T-helper 1 cell treated with Interleukin-12 subunit alpha and Interleukin-12 subunit beta and Interleukin-4 antibody, amounts not matched to agents 30 μg/mL and 1 μg/mL, for 36 hours (primary cell): Measurements from ENCODE around the gene OVOL3.

Source experiments
- H3K27ac Mint-ChIP-seq: one replicate; pipeline ENCODE4 v1.8.0; 2021; ENCODE audit warnings: mild to moderate bottlenecking, mixed read lengths
- H3K27me3 Mint-ChIP-seq: one replicate; pipeline ENCODE4 v1.8.0; 2021; ENCODE audit warnings: low read depth, mixed read lengths
- H3K36me3 Mint-ChIP-seq: one replicate; pipeline ENCODE4 v1.8.0; 2021; ENCODE audit warnings: low read depth, mixed read lengths
- H3K4me1 Mint-ChIP-seq: one replicate; pipeline ENCODE4 v1.8.0; 2021; ENCODE audit warnings: low read depth, mixed read lengths
- H3K4me3 Mint-ChIP-seq: one replicate; pipeline ENCODE4 v1.8.0; 2021; ENCODE audit warnings: mild to moderate bottlenecking, moderate library complexity, mixed read lengths
- H3K9me3 Mint-ChIP-seq: one replicate; pipeline ENCODE4 v1.8.0; 2021; ENCODE audit warnings: mixed read lengths

The OVOL3 gene

DNA sequence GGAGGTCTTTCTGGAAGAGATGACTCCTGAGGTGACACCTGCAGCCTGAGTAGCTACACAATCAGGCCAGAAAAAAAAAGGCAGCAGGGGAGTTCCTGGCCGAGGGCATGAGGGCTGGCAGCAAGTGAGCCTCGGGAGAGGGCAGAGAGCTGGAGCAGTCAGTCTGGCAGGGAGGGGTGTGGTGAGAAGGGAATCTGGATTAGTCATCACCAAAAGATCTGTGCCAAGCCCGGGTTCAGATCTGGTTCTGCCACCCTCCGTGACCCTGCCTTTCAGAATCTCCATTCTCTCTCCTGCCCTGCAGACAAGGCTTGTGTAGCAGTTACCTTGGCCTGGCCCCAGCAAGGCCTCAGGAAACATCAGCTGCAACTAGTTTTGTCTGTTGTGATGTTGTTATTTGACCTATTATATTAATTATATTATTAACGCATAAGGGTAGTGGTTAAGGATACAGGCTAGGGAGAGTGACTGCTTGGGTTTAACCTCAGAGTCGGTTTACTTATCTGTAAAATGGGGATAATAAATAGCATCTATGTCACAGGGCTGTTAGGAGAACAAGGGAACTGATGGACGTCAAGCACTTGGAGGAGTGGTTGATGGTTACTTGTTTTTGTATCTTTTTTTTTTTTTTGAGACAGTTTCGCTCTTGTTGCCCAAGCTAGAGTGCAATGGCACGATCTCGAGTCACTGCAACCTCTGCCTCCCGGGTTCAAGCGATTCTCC, 26.2 kb downstream of the OVOL3 start:
- no peaks in the 10 kb centered on the region for H3K9me3 Mint-ChIP-seq
- H3K27ac Mint-ChIP-seq = peak overlapping the region; percentile 63
- H3K4me1 Mint-ChIP-seq = peaks cover 27% of the 10 kb centered on the region
- H3K4me3 Mint-ChIP-seq = no peak overlapping the region
- no peaks in the 10 kb centered on the region for H3K27me3 Mint-ChIP-seq
- peaks cover 10% of the 10 kb centered on the region for H3K36me3 Mint-ChIP-seq

DNA sequence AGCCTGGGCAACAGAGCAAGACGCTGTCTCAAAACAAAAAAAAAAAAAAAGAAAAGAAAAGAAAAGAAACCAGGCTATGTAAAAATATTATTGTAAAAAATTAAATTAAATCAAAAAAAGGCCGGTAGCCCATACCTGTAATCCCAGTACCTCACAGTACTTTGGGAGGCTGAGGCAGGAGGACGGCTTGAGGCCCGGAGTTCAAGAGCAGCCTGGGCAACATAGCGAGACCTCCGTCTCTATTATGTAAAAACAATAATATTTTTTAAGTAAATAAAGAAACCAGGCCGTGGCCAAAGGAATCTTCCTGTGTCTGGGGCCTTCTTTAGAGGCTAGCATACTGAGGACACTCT, 28.2 kb downstream of the OVOL3 start:
- Mint-ChIP-seq H3K36me3 (peaks cover 19% of the 10 kb centered on the region), H3K4me1 (peaks cover 19% of the 10 kb centered on the region), H3K9me3 (no peaks in the 10 kb centered on the region), H3K4me3 (peak overlapping the region; percentile 96), H3K27ac (peak overlapping the region; percentile 98), H3K27me3 (no peaks in the 10 kb centered on the region)

DNA sequence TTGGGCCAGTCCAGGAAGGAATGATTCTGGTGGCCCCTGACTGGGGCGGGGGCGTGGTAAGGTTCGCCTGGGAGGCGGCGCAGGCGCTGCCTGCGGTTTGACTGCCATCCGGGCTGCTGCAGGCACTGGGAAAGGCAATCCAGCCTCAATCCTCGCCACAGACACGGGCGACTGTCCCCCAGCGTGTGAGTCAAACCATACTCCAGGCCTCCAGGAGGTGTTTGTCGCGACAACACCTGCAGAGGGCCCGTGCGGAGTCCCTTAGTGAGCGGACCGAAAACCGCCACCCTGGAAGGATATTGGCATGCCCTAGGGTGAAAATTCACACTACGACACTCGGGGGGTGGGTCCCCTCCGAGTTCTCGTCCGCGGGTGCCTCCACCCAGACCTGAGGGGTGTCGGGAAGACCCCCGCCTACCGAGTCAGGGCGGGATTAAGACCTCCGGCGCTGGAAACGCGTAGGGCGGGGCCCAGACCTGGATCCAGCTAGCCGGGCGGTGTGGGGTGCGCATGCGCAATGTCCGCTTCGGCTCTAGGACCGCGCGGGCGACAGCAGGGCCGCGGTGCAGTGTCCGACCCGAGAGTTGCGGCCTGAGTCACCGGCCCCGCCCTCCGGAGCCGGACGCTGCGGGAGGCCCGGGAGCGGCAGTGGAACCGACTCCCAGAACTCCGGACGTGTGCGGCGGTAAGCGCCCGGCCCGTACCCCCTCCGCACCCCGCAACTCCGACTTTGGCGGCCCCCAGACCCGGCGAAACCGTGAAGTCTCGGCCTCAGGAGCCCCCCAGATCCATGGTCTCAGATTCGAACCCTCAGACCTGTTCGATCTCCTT, 28.7 kb downstream of the OVOL3 start, which contains the start of gene CAPNS1:
Gene CAPNS1 (plus strand): TSS at position 594 of the 831 bp plus-strand sequence. CDS start 946 bp downstream, outside the sequence.
- Mint-ChIP-seq H3K27ac (peak within 1 kb of the TSS; percentile 98), H3K27me3 (no peaks in the 10 kb centered on the region), H3K4me3 (peak within 1 kb of the TSS; percentile 96), H3K9me3 (no peaks in the 10 kb centered on the region), H3K4me1 (peaks cover 19% of the 10 kb centered on the region), H3K36me3 (peaks cover 19% of the 10 kb centered on the region)

DNA sequence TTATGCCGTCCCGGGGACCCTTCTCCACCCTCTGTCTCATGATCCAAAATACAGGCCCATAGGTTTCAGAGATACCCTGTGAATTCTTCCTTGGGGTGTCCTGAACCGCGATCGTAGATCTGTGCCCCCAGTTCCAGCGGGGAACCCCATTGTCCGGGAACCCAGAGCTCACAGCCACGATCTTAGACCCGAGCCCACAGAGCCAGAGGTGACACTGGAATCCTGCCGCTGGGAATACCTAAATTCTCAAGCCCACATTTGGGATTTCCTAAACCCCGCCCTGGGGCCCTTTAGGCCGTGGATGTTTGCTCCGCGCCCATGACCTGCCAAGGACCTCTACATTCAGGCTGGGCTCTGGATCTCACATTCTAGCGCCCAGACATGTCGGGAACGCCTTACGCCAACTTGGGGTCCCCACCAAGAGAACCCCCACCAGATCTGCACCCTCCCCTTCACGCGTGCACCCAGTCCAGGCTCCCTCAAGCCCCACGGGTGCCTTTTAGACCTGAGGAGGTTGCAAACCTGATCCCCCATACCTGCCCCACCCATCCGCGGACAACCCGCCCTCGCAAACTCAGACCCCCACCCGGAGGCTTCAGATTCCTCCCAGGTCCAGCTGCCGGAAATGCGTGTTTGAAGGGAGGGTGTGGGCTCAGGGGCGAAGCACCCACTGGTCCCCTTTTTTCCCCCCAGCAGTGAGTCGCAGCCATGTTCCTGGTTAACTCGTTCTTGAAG, 29.5 kb downstream of the OVOL3 start:
- peak overlapping the region; percentile 96 for H3K4me3 Mint-ChIP-seq
- H3K4me1 Mint-ChIP-seq = peaks cover 19% of the 10 kb centered on the region
- no peaks in the 10 kb centered on the region for H3K9me3 Mint-ChIP-seq
- H3K27me3 Mint-ChIP-seq = no peaks in the 10 kb centered on the region
- peak overlapping the region; percentile 98 for H3K27ac Mint-ChIP-seq
- H3K36me3 Mint-ChIP-seq = peaks cover 20% of the 10 kb centered on the region

DNA sequence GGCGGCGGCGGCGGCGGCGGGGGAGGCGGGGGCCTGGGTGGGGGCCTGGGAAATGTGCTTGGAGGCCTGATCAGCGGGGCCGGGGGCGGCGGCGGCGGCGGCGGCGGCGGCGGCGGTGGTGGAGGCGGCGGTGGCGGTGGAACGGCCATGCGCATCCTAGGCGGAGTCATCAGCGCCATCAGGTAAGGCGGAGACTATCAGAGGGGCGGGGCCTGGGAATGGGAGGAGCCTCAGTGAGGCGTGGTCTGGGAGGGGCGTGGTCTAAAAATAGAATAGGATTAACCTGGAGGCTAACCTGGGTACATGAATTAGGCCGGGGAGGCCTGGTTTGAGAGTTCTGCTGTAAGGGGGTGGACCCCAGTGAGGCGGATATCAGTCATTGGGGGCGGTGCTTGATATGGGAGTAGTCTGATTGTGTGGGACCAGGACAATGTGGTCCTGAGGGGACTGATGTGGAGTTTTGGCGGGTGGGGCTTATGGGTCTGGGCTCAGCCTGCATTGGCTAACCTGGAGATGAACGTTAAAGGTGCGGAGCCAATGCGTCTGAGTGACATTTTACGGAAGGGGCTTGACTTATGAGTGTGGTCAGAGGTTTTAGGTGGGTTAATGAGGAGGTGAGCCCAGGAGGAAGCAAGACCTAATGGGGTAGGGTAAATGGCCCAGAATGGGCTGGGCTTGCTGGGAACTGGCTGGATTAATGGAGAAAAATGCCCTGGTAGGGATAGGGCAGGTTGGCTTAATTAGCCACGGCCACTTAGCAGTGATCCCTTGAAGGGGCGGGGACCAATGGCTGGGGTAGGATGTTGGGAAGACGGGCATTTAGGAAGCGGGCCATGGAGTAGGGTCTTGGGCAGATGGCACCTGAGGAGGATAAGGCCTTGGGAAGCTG, 30.3 kb downstream of the OVOL3 start:
- no peaks in the 10 kb centered on the region for H3K9me3 Mint-ChIP-seq
- H3K27me3 Mint-ChIP-seq = no peaks in the 10 kb centered on the region
- peaks cover 28% of the 10 kb centered on the region for H3K36me3 Mint-ChIP-seq
- H3K4me3 Mint-ChIP-seq = peak overlapping the region; percentile 96
- peak overlapping the region; percentile 89 for H3K27ac Mint-ChIP-seq
- peaks cover 19% of the 10 kb centered on the region for H3K4me1 Mint-ChIP-seq

DNA sequence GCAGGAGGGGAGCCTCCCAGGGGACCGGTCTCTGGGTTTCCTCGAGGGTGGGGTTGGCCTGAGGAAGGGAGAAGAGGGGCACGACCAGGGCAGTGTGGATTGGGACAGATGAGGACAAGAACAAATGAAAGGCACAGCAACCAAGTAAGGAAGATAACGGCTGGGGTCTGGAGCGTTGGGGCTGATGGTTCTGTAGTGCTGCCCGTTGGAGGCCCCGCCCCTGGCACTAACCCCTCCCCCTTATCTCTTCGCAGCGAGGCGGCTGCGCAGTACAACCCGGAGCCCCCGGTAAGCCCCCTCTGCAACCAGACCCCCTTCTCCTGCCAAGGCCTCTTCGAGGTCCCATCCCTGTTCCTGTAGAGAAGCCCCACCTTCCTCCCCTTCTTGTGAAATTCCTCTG, 31.1 kb downstream of the OVOL3 start:
- Mint-ChIP-seq H3K4me1 (peaks cover 16% of the 10 kb centered on the region), H3K9me3 (no peaks in the 10 kb centered on the region), H3K36me3 (peaks cover 34% of the 10 kb centered on the region), H3K27ac (no peak overlapping the region), H3K4me3 (peak overlapping the region; percentile 79), H3K27me3 (no peaks in the 10 kb centered on the region)

DNA sequence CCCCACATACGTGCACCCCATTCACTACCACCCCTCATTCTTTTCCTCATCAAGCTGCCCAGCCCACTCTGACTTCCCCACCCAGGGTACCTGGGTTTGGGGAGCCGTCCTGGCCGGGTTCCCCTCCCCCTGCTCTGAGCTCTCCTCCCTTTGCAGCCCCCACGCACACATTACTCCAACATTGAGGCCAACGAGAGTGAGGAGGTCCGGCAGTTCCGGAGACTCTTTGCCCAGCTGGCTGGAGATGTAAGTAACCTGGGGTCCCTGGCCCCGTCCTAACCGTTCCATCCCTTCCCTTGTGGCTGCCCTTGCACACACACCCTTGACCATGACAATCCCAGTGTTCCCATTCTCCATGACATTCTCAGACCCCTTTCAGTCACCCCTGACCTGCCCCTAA, 31.6 kb downstream of the OVOL3 start:
- H3K4me1 Mint-ChIP-seq = peaks cover 13% of the 10 kb centered on the region
- H3K27me3 Mint-ChIP-seq = no peaks in the 10 kb centered on the region
- H3K36me3 Mint-ChIP-seq = peaks cover 37% of the 10 kb centered on the region
- H3K4me3 Mint-ChIP-seq = no peak overlapping the region
- H3K9me3 Mint-ChIP-seq = no peaks in the 10 kb centered on the region
- H3K27ac Mint-ChIP-seq = no peak overlapping the region

DNA sequence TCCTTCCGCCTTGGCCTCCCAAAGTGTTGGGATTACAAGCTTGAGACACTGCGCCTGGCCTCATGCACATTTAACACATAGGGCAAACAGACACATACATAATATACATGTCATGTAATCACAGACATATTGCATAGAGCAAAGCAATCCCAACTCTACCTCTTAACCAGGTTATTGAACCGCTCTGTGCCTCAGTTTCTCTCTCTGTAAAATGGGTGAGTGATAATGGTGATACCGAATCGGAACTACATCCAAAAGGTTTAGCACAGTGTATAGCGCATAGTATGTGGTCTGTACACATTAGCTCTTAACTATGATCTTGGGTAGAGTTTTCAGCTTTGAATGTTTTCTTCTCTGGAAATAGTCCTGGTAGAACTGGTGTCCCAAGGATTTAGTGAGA, 33.7 kb downstream of the OVOL3 start:
- Mint-ChIP-seq H3K27ac (no peak overlapping the region), H3K27me3 (no peaks in the 10 kb centered on the region), H3K36me3 (peaks cover 48% of the 10 kb centered on the region)

DNA sequence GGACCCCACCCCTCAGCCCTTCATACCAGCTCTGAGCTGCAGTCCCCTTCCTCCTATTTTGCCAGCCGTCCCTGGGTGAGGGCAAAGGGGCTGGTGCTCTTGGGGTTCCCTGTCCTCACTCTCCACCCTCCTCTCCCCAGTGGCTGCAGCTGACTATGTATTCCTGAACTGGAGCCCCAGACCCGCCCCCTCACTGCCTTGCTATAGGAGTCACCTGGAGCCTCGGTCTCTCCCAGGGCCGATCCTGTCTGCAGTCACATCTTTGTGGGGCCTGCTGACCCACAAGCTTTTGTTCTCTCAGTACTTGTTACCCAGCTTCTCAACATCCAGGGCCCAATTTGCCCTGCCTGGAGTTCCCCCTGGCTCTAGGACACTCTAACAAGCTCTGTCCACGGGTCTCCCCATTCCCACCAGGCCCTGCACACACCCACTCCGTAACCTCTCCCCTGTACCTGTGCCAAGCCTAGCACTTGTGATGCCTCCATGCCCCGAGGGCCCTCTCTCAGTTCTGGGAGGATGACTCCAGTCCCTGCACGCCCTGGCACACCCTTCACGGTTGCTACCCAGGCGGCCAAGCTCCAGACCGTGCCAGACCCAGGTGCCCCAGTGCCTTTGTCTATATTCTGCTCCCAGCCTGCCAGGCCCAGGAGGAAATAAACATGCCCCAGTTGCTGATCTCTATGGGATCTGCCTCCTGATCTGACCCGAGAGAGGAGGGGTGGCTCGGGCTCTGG, 38.9 kb downstream of the OVOL3 start:
- H3K4me3 Mint-ChIP-seq = no peak overlapping the region
- H3K9me3 Mint-ChIP-seq = no peaks in the 10 kb centered on the region
- H3K27ac Mint-ChIP-seq = no peak overlapping the region
- peaks cover 5% of the 10 kb centered on the region for H3K4me1 Mint-ChIP-seq
- H3K27me3 Mint-ChIP-seq = no peaks in the 10 kb centered on the region
- peaks cover 38% of the 10 kb centered on the region for H3K36me3 Mint-ChIP-seq

More for the DNA sequence above, 33.7 kb downstream of the OVOL3 start:
- no peak overlapping the region for H3K4me3 Mint-ChIP-seq
- H3K9me3 Mint-ChIP-seq = no peaks in the 10 kb centered on the region
- peaks cover 17% of the 10 kb centered on the region for H3K4me1 Mint-ChIP-seq

DNA sequence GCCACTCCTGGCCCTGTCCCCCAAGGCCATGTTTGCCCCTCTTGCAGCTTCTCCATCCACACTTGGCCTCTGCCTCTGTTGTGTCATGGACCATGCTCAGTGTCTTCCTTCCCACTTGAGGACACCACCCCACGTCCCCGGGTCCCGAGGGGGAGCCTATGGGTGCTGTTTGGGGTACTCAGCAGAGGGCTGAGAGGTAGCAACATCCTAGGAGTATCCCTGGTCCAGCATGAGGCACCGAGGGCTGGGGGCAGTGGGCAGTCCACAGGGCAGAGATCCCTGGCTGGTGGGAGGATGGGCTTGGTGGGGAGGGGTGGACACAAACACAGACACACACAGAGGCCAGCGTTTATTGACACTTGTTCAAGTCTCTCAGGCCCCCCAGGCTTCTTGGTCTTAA, 39.6 kb downstream of the OVOL3 start:
- H3K9me3 Mint-ChIP-seq = no peaks in the 10 kb centered on the region
- no peaks in the 10 kb centered on the region for H3K27me3 Mint-ChIP-seq
- H3K27ac Mint-ChIP-seq = no peak overlapping the region
- H3K4me3 Mint-ChIP-seq = no peak overlapping the region
- H3K4me1 Mint-ChIP-seq = peaks cover 5% of the 10 kb centered on the region
- peaks cover 40% of the 10 kb centered on the region for H3K36me3 Mint-ChIP-seq

DNA sequence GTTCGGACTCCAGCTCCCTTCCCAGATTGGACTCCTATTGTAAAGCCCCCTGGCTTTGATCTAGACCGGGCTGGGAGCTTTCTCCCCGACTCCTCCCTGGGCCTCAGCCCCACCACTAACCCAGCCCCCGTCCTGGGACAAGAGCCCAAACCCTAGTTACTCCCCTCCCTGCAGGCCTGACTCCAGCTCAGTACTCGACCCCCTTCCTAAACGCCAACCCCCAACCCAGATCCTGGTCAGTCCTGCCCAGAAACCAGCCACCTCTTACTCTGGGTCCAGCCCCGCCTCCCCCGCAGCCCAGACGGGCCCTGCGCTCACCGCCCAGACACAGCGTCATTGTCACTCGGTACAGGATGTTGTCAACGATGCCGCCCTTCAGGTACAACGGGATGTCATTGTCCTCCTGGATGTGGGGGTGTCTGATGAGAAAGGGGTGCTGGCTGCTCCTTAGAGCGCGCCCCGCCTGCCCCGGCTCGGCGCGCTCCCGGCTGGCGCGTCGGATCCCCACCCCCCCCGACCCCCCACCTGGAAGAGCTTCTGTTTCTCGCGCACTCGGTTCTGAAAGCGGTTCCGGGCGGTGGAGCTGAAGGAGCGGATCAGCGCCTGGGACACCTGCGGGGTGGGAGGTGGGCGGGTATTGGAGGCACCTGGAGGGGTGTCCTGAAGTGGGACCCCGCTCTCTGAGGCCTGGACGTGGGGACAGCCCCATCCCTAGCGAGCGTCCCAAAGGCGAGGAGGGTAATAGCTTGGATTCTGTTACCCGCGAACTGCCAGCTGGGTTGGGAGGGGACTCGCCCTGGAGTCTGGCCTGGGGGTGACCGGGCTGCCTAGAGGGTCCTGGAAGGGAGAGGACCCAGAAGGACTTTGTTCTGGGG, 40.4 kb downstream of the OVOL3 start:
- no peak overlapping the region for H3K4me3 Mint-ChIP-seq
- H3K4me1 Mint-ChIP-seq = peaks cover 5% of the 10 kb centered on the region
- H3K9me3 Mint-ChIP-seq = no peaks in the 10 kb centered on the region
- no peak overlapping the region for H3K27ac Mint-ChIP-seq
- H3K27me3 Mint-ChIP-seq = no peaks in the 10 kb centered on the region
- H3K36me3 Mint-ChIP-seq = peaks cover 32% of the 10 kb centered on the region

DNA sequence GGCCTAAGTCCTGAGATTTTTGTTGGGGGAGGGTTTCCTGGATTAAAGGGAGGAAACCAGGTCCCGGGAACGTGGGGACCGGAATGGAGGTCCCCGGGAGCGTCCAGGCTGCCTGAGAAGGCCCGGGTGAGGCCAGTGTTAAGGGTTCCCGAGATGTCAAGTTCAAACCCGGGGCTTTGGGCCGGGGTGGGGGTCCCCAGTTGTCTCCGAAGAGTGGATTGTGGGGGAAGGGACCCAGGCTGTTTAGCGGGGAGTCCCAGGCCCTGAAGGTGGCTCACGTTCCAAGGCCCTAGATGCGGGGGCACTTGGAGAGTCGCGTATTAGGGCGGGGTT, 41.0 kb downstream of the OVOL3 start:
- H3K27me3 Mint-ChIP-seq = no peaks in the 10 kb centered on the region
- H3K4me3 Mint-ChIP-seq = no peak overlapping the region
- H3K36me3 Mint-ChIP-seq = peaks cover 27% of the 10 kb centered on the region
- H3K4me1 Mint-ChIP-seq = peaks cover 4% of the 10 kb centered on the region
- H3K27ac Mint-ChIP-seq = no peak overlapping the region
- H3K9me3 Mint-ChIP-seq = no peaks in the 10 kb centered on the region
